SK-N-SH (cell line): ENCODE measurements around the gene CERS1. TPM values are rescaled to one million over a fixed set of nuclear protein-coding genes. Genes with fewer than 3 reads are reported as not detected.

Experiments
- CTCF ChIA-PET: fragments of 300-600, 350-600 bp; formaldehyde crosslinking; extraction: SDS; loops from one replicate; lab custom pipeline; 2021; lab: Yijun Ruan, JAX
- POLR2A ChIA-PET: fragments of 350-600 bp; sonication (Branson Sonifier 250); formaldehyde crosslinking; extraction: SDS; loops from one replicate; lab custom pipeline; 2020; ENCODE audit warnings: antibody characterized with exemption, inconsistent platforms; lab: Yijun Ruan, JAX
- DNase-seq: peaks from one replicate; pipeline ENCODE4 v3.0.0; 2012
- H2AFZ ChIP-seq: fragments of 200-600 bp; sonication (generic); 2 replicates; pipeline ENCODE4 v1.8.1; 2016; ENCODE audit warnings: antibody characterized with exemption, mild to moderate bottlenecking, low read depth
- H3F3A ChIP-seq: fragments of 200-600 bp; sonication (generic); replicated peaks from 2 replicates; pipeline ENCODE3; 2016; ENCODE audit warnings: antibody characterized with exemption, mild to moderate bottlenecking; ENCODE audit not compliant: insufficient read depth
- H3K27ac ChIP-seq, 2 experiments: fragments of 200-500 bp in 1 of 2; fragments of 200-600 bp in 1 of 2; sonication (Bioruptor generic) in 1 of 2; sonication (generic), shearing (Covaris generic) in 1 of 2; 2 replicates each; pipeline versions ENCODE4 v1.5.1 to v1.6.1; 2014 to 2016; ENCODE audit warnings: low read depth in 2 of 2, inconsistent platforms in 1 of 2, low read length in 1 of 2, mild to moderate bottlenecking in 1 of 2, mixed read lengths in 1 of 2
- H3K27me3 ChIP-seq: fragments of 200-600 bp; sonication (generic), shearing (Covaris generic); 2 replicates; pipeline ENCODE4 v1.6.1; 2016; ENCODE audit warnings: mixed run types; ENCODE audit not compliant: insufficient read depth
- H3K36me3 ChIP-seq, 2 experiments: fragments of 200-500 bp in 1 of 2; fragments of 200-600 bp in 1 of 2; sonication (Bioruptor generic) in 1 of 2; sonication (generic) in 1 of 2; replicated peaks in 1 of 2; 2 replicates each; pipeline versions ENCODE3 to v1.5.1; 2014 to 2016; ENCODE audit warnings: low read length in 1 of 2, mild to moderate bottlenecking in 1 of 2; ENCODE audit not compliant: insufficient read depth in 2 of 2, control insufficient read depth in 1 of 2
- H3K4me1 ChIP-seq, 2 experiments: fragments of 200-500 bp in 1 of 2; fragments of 200-600 bp in 1 of 2; sonication (Bioruptor generic) in 1 of 2; sonication (generic), shearing (Covaris generic) in 1 of 2; 2 replicates each; pipeline versions ENCODE4 v1.5.1 to v1.6.1; 2014 to 2016; ENCODE audit warnings: low read depth in 1 of 2, low read length in 1 of 2, mixed run types in 1 of 2; ENCODE audit not compliant: insufficient read depth in 2 of 2, control insufficient read depth in 1 of 2
- H3K4me2 ChIP-seq: fragments of 200-600 bp; sonication (generic), shearing (Covaris generic); 2 replicates; pipeline ENCODE4 v1.6.1; 2017; ENCODE audit warnings: mixed run types
- H3K4me3 ChIP-seq, 2 experiments: fragments of 200-500 bp in 1 of 2; fragments of 200-600 bp in 1 of 2; sonication (Bioruptor generic) in 1 of 2; sonication (generic), shearing (Covaris generic) in 1 of 2; 2 replicates each; pipeline versions ENCODE4 v1.5.1 to v1.8.1; 2014 to 2016; ENCODE audit warnings: low read depth in 2 of 2, inconsistent platforms in 1 of 2, low read length in 1 of 2, mild to moderate bottlenecking in 1 of 2, mixed read lengths in 1 of 2, moderate library complexity in 1 of 2
- H3K79me2 ChIP-seq: fragments of 200-600 bp; sonication (generic); 2 replicates; pipeline ENCODE4 v1.8.1; 2017; ENCODE audit warnings: mild to moderate bottlenecking; ENCODE audit not compliant: insufficient read depth
- H3K9ac ChIP-seq: fragments of 200-600 bp; sonication (generic); 2 replicates; pipeline ENCODE4 v1.6.1; 2017; ENCODE audit warnings: mixed run types
- H3K9me2 ChIP-seq: fragments of 200-600 bp; sonication (generic); 2 replicates; pipeline ENCODE4 v1.6.1; 2017; ENCODE audit warnings: mixed run types
- H3K9me3 ChIP-seq: fragments of 200-600 bp; sonication (generic); 2 replicates; pipeline ENCODE4 v1.6.1; 2017; ENCODE audit warnings: mixed run types, mild to moderate bottlenecking, moderate library complexity
- H4K20me1 ChIP-seq: fragments of 200-600 bp; sonication (generic); 2 replicates; pipeline ENCODE4 v1.6.1; 2017; ENCODE audit warnings: mild to moderate bottlenecking, mixed run types; ENCODE audit not compliant: insufficient read depth
- CHD2 ChIP-seq: fragments of 150-350 bp; IDR thresholded peaks from 2 replicates; pipeline ENCODE4 v1.6.1; 2018; ENCODE audit warnings: low read length; ENCODE audit not compliant: partially characterized antibody
- CTCF ChIP-seq: fragments of 200-600 bp; sonication (generic); IDR thresholded peaks from 2 replicates; pipeline ENCODE4 v1.6.1; 2017; ENCODE audit warnings: antibody characterized with exemption, mild to moderate bottlenecking, moderate library complexity
- ELF1 ChIP-seq: IDR thresholded peaks from 2 replicates; pipeline ENCODE4 v1.4.0; 2012
- EZH2phosphoT487 ChIP-seq: fragments of 200-600 bp; sonication (generic); IDR thresholded peaks from 2 replicates; pipeline ENCODE4 v1.6.1; 2017; ENCODE audit warnings: low read depth, mixed run types, mild to moderate bottlenecking, antibody characterized with exemption, moderate library complexity, borderline replicate concordance
- FOXJ3 ChIP-seq: sonication (generic); formaldehyde crosslinking; IDR thresholded peaks from 2 replicates; pipeline ENCODE4 v1.5.1; 2020; ENCODE audit warnings: mild to moderate bottlenecking, missing genetic modification reagents
- IRF3 ChIP-seq: fragments of 150-350 bp; IDR thresholded peaks from 2 replicates; pipeline ENCODE4 v1.6.1; 2016; ENCODE audit warnings: mild to moderate bottlenecking, low read depth, low read length
- JUND ChIP-seq: IDR thresholded peaks from 2 replicates; pipeline ENCODE4 v1.4.0; 2012
- MAX ChIP-seq: IDR thresholded peaks from 2 replicates; pipeline ENCODE4 v1.4.0; 2012; ENCODE audit warnings: low read depth
- MXI1 ChIP-seq: IDR thresholded peaks from 2 replicates; pipeline ENCODE4 v1.6.1; 2012; ENCODE audit warnings: mild to moderate bottlenecking, low read depth, low read length, improper control_type of control experiment
- NFIC ChIP-seq: IDR thresholded peaks from 2 replicates; pipeline ENCODE4 v1.4.0; 2012; ENCODE audit warnings: borderline replicate concordance
- NRF1 ChIP-seq: IDR thresholded peaks from 2 replicates; pipeline ENCODE4 v1.6.1; 2012; ENCODE audit warnings: low read depth, mild to moderate bottlenecking, low read length
- PBX3 ChIP-seq: IDR thresholded peaks from 2 replicates; pipeline ENCODE4; 2012
- RXRA ChIP-seq: IDR thresholded peaks from 2 replicates; pipeline ENCODE4 v1.4.0; 2012; ENCODE audit warnings: low read depth, mild to moderate bottlenecking, borderline replicate concordance
- SIN3A ChIP-seq: IDR thresholded peaks from 2 replicates; pipeline ENCODE4 v1.6.1; 2012; ENCODE audit warnings: low read depth, mild to moderate bottlenecking, low read length, moderate library complexity, borderline replicate concordance
- SMC3 ChIP-seq: IDR thresholded peaks from 2 replicates; pipeline ENCODE4 v1.6.1; 2012; ENCODE audit warnings: low read depth, low read length, improper control_type of control experiment
- TCF12 ChIP-seq: IDR thresholded peaks from 2 replicates; pipeline ENCODE4 v1.4.0; 2012
- TEAD4 ChIP-seq: IDR thresholded peaks from 2 replicates; pipeline ENCODE4 v1.4.0; 2012; ENCODE audit warnings: mild to moderate bottlenecking, borderline replicate concordance; ENCODE audit not compliant: insufficient read depth
- WGBS: methylation state at CpG from one replicate; pipeline ENCODE4 v1.1.6; 2017; ENCODE audit warnings: low lambda C conversion rate; 5-methylcytosine and 5-hydroxymethylcytosine counted together
- polyA plus RNA-seq, 3 experiments: library from polyadenylated mRNA; depleted of rRNA; stranded (reverse); fragments of >200 nt; gene quantifications; 2 replicates each; pipeline ENCODE4 v1.2.3, GENCODE V29; 2012
- TF ChIP-seq, protein P1 (sequence below): fragments of 150-350 bp; IDR thresholded peaks from 2 replicates; pipeline ENCODE4 v1.6.1; 2017; ENCODE audit warnings: antibody characterized with exemption, low read length, low read depth, borderline replicate concordance
- TF ChIP-seq, protein P2 (sequence below): IDR thresholded peaks from 2 replicates; pipeline ENCODE4 v1.4.0; 2012; ENCODE audit warnings: low read depth, borderline replicate concordance

Gene CERS1
- polyA plus RNA-seq, 1 of the 3 experiments (the other 2 are of a cell fraction): 7.3 TPM

GRCh38 chr19:18905058-18905456 is 9.1 kb upstream of the CERS1 start:
- Histone ChIP-seq H3K27me3 (no peaks in the 10 kb centered on the region), H3K4me2 (no peak overlapping the region), H3K9ac (no peak overlapping the region), H4K20me1 (no peaks in the 10 kb centered on the region), H3K4me1 (no peaks in the 10 kb centered on the region), H3K9me2 (no peaks in the 10 kb centered on the region), H3K4me3 (no peak overlapping the region), H3F3A (no peaks in the 10 kb centered on the region), H2AFZ (no peak overlapping the region), H3K79me2 (no peaks in the 10 kb centered on the region), H3K36me3 (peaks cover 10 to 59% of the 10 kb centered on the region in 2 experiments), H3K9me3 (no peaks in the 10 kb centered on the region), H3K27ac (no peak overlapping the region)
- CTCF ChIA-PET: interaction anchor here (1.4 to 2.9 kb wide), 3 partner anchors 9 to 82 kb away, joined by 4 to 11 read pairs (median 6); partner anchors contain the start of gene CERS1
- DNase-seq: no peak
- POLR2A ChIA-PET: interaction anchor here (1.4 kb wide), 1 partner anchor 14 kb away, joined by 3 read pairs; the partner anchor contains the start of genes COPE and DDX49
- TF ChIP-seq TEAD4 (no peak), FOXJ3 (CRISPR knock-in tag) (no peak), SIN3A (no peak), PBX3 (no peak), NRF1 (no peak), CHD2 (no peak), TCF12 (no peak), JUND (no peak), IRF3 (no peak), SMC3 (no peak), MXI1 (no peak), EZH2phosphoT487 (no peak), MAX (no peak), RXRA (no peak), CTCF (no peak), NFIC (no peak), ELF1 (no peak)
- TF ChIP-seq, protein P1, sequence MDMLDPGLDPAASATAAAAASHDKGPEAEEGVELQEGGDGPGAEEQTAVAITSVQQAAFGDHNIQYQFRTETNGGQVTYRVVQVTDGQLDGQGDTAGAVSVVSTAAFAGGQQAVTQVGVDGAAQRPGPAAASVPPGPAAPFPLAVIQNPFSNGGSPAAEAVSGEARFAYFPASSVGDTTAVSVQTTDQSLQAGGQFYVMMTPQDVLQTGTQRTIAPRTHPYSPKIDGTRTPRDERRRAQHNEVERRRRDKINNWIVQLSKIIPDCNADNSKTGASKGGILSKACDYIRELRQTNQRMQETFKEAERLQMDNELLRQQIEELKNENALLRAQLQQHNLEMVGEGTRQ: no peak
- TF ChIP-seq, protein P2, sequence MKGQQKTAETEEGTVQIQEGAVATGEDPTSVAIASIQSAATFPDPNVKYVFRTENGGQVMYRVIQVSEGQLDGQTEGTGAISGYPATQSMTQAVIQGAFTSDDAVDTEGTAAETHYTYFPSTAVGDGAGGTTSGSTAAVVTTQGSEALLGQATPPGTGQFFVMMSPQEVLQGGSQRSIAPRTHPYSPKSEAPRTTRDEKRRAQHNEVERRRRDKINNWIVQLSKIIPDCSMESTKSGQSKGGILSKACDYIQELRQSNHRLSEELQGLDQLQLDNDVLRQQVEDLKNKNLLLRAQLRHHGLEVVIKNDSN: no peak
- WGBS: 96% methylated on average over 8 of the region's 8 CpGs
